B cell (primary cell): Measurements from ENCODE around the gene TLE3. TPM values are rescaled to one million over a fixed set of nuclear protein-coding genes. Genes with fewer than 3 reads are reported as not detected.

Experiments
- ATAC-seq: fragments of 200-7000 bp; cut with Tn5 transposase; one replicate; pipeline ENCODE4 v1.10.0; 2021; ENCODE audit warnings: low read depth, mild to moderate bottlenecking, moderate number of reproducible peaks, moderate library complexity
- CTCF ChIA-PET: fragments of 350-600 bp; sonication (Branson Sonifier 250); formaldehyde crosslinking; loops from one replicate; lab custom pipeline; 2021; ENCODE audit warnings: antibody characterized with exemption, inconsistent platforms; lab: Charles Lee
- POLR2A ChIA-PET: fragments of 350-600 bp; sonication (Branson Sonifier 250); formaldehyde crosslinking; loops from one replicate; lab custom pipeline; 2021; ENCODE audit warnings: antibody characterized with exemption; lab: Charles Lee
- DNase-seq: peaks from one replicate; pipeline ENCODE4 v3.0.0; 2013
- H2AFZ ChIP-seq: 2 replicates; pipeline ENCODE4 v1.6.1; 2012; ENCODE audit warnings: mild to moderate bottlenecking, low read depth, low read length; ENCODE audit not compliant: insufficient read depth, poor library complexity, severe bottlenecking
- H3K27ac ChIP-seq, 2 donors: 1 replicate in 1 of 2; 2 replicates in 1 of 2; pipeline ENCODE4 v1.5.1; 2012 to 2013; ENCODE audit warnings: low read length in 2 of 2, mild to moderate bottlenecking in 2 of 2, moderate library complexity in 1 of 2
- H3K27me3 ChIP-seq, 4 experiments: fragments of 200-600 bp in 1 of 4; sonication (generic) in 1 of 4; replicated peaks in 1 of 4; 1 replicate in 2 of 4; 2 replicates in 2 of 4; pipeline versions ENCODE4 v1.6.1 to v1.7.0; 2013 to 2016; ENCODE audit warnings: low read length in 3 of 4, mild to moderate bottlenecking in 2 of 4, mixed read lengths in 1 of 4, moderate library complexity in 1 of 4; ENCODE audit not compliant: insufficient read depth in 4 of 4, control insufficient read depth in 3 of 4; ENCODE audit errors: control extremely low read depth in 1 of 4
- H3K36me3 ChIP-seq, 2 experiments: replicated peaks in 1 of 2; 1 replicate in 1 of 2; 2 replicates in 1 of 2; pipeline versions ENCODE4 v1.6.1 to v1.7.1; 2013; ENCODE audit warnings: low read length in 1 of 2; ENCODE audit not compliant: insufficient read depth in 2 of 2, control insufficient read depth in 1 of 2; ENCODE audit errors: control extremely low read depth in 1 of 2, extremely low read depth in 1 of 2
- H3K4me1 ChIP-seq, 2 donors: fragments of 200-600 bp in 1 of 2; sonication (generic) in 1 of 2; 1 replicate in 1 of 2; 2 replicates in 1 of 2; pipeline versions ENCODE4 v1.5.1 to v1.6.1; 2013 to 2017; ENCODE audit warnings: low read length in 2 of 2; ENCODE audit not compliant: control insufficient read depth in 2 of 2, insufficient read depth in 2 of 2
- H3K4me2 ChIP-seq: replicated peaks from 2 replicates; pipeline ENCODE3; 2012; ENCODE audit warnings: mild to moderate bottlenecking, low read depth, low read length; ENCODE audit not compliant: poor library complexity, severe bottlenecking
- H3K4me3 ChIP-seq, 5 experiments: fragments of 200-600 bp in 1 of 5; sonication (generic) in 1 of 5; 1 replicate in 3 of 5; 2 replicates in 2 of 5; pipeline versions ENCODE4 v1.5.1 to v1.7.0; 2011 to 2016; ENCODE audit warnings: low read length in 4 of 5, mild to moderate bottlenecking in 4 of 5, low read depth in 2 of 5, control low read depth in 1 of 5, moderate library complexity in 1 of 5; ENCODE audit not compliant: insufficient read depth in 1 of 5; ENCODE audit errors: control extremely low read depth in 1 of 5, extremely low read depth in 1 of 5
- H3K79me2 ChIP-seq: fragments of 200-600 bp; sonication (generic); one replicate; pipeline ENCODE4 v1.6.0; 2016; ENCODE audit warnings: low read length; ENCODE audit not compliant: control insufficient read depth, insufficient read depth
- H3K9ac ChIP-seq: fragments of 200-600 bp; sonication (generic); 2 replicates; pipeline ENCODE4 v1.6.1; 2017; ENCODE audit warnings: mild to moderate bottlenecking, low read length, moderate library complexity
- H3K9me3 ChIP-seq, 3 donors: one replicate each; pipeline versions ENCODE4 v1.6.1 to v1.7.1; 2013; ENCODE audit warnings: low read length in 2 of 3; ENCODE audit not compliant: control insufficient read depth in 2 of 3, insufficient read depth in 1 of 3; ENCODE audit errors: control extremely low read depth in 1 of 3
- H4K20me1 ChIP-seq: 2 replicates; pipeline ENCODE4 v1.6.0; 2012; ENCODE audit warnings: mild to moderate bottlenecking, low read length; ENCODE audit not compliant: insufficient read depth, control insufficient read depth, poor library complexity, severe bottlenecking
- H3K27ac Mint-ChIP-seq: one replicate; pipeline ENCODE4 v1.8.0; 2021; ENCODE audit warnings: mixed read lengths
- H3K27me3 Mint-ChIP-seq: one replicate; pipeline ENCODE4 v1.8.0; 2021; ENCODE audit warnings: mixed read lengths
- H3K4me1 Mint-ChIP-seq: one replicate; pipeline ENCODE4 v1.8.0; 2021; ENCODE audit warnings: mixed read lengths
- H3K4me3 Mint-ChIP-seq: one replicate; pipeline ENCODE4 v1.8.0; 2021; ENCODE audit warnings: mixed read lengths
- H3K9me3 Mint-ChIP-seq: one replicate; pipeline ENCODE4 v1.8.0; 2022; ENCODE audit warnings: mixed read lengths; ENCODE audit not compliant: insufficient read depth
- EZH2 ChIP-seq: IDR thresholded peaks from 2 replicates; pipeline ENCODE4 v1.6.1; 2012; ENCODE audit warnings: borderline replicate concordance, low read depth, mild to moderate bottlenecking, moderate library complexity, low read length; ENCODE audit not compliant: insufficient read depth, poor library complexity, severe bottlenecking
- WGBS: methylation state at CpG from one replicate; pipeline ENCODE4 v1.1.5; 2013; ENCODE audit warnings: missing lambda C conversion rate; ENCODE audit not compliant: insufficient coverage; 5-methylcytosine and 5-hydroxymethylcytosine counted together
- intact Hi-C: fragments of 100-400 bp; cut with micrococcal nuclease; formaldehyde crosslinking; loops from one replicate; pipeline ENCODE4 v1.10.0; 2022
- polyA plus RNA-seq: library from polyadenylated mRNA; depleted of rRNA; stranded (reverse); fragments of >200 nt; gene quantifications from 2 replicates; pipeline ENCODE4 v1.2.3, GENCODE V29; 2012
- total RNA-seq, 2 donors: library from RNA; stranded (reverse); fragments of 120-200 nt in 1 of 2; gene quantifications; 1 replicate in 1 of 2; 2 replicates in 1 of 2; pipeline versions ENCODE4 v1.2.3 to v1.2.4, GENCODE V29; 2013 to 2022
- TF ChIP-seq, protein P1 (sequence below): fragments of 200-600 bp; IDR thresholded peaks from one replicate; pipeline ENCODE4 v1.8.0; 2022; ENCODE audit warnings: antibody characterized with exemption, mild to moderate bottlenecking

Gene TLE3
- total and polyA plus RNA-seq, 2 donors (not counting 1 experiment from before 2014, with no cell fraction given): 187 to 278 TPM

DNA sequence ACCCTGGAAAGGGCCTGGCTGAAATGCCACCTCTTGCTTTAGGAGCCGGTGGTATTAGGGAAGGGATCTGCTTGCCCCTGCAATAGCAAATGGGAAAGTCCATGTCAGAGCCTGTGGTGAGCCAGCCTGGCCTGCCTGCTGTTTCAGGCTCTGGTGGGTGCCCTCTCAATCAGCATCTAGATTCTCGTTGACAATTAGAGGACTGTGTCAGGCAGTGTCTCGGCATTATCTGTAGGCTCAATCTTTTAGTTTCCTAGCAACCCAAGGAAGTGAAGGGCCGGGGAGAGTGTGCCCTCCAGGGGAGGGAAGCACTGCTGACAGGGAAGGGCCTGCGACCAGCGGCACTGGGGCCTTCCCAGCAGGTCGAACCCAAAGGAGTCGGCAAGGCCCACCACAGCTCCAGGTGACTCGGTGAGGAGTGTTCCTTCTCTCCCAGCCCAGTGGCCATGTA, 42.1 kb downstream of the TLE3 start:
- H3K4me2 ChIP-seq: no peak overlapping the region
- no peak overlapping the region for H3K27ac ChIP-seq
- H3K9ac ChIP-seq: no peak overlapping the region
- Mint-ChIP-seq H3K4me1 (no peaks in the 10 kb centered on the region), H3K9me3 (no peaks in the 10 kb centered on the region), H3K27ac (peak overlapping the region; percentile 41), H3K27me3 (no peaks in the 10 kb centered on the region), H3K4me3 (no peak overlapping the region)
- ATAC-seq (no peak), DNase-seq (no peak)
- WGBS: 97% methylated on average over 9 of the region's 9 CpGs
- ChIA-PET CTCF (no interaction called here), POLR2A (no interaction called here)
- no peaks in the 10 kb centered on the region for H3K4me1 ChIP-seq
- H3K36me3 ChIP-seq: peaks cover 0 to 97% of the 10 kb centered on the region in 2 experiments
- H3K79me2 ChIP-seq: no peaks in the 10 kb centered on the region
- H3K4me3 ChIP-seq: no peak overlapping the region
- H2AFZ ChIP-seq: no peak overlapping the region
- H3K27me3 ChIP-seq: no peaks in the 10 kb centered on the region
- intact Hi-C loops: no loop called here
- TF ChIP-seq, protein P1, sequence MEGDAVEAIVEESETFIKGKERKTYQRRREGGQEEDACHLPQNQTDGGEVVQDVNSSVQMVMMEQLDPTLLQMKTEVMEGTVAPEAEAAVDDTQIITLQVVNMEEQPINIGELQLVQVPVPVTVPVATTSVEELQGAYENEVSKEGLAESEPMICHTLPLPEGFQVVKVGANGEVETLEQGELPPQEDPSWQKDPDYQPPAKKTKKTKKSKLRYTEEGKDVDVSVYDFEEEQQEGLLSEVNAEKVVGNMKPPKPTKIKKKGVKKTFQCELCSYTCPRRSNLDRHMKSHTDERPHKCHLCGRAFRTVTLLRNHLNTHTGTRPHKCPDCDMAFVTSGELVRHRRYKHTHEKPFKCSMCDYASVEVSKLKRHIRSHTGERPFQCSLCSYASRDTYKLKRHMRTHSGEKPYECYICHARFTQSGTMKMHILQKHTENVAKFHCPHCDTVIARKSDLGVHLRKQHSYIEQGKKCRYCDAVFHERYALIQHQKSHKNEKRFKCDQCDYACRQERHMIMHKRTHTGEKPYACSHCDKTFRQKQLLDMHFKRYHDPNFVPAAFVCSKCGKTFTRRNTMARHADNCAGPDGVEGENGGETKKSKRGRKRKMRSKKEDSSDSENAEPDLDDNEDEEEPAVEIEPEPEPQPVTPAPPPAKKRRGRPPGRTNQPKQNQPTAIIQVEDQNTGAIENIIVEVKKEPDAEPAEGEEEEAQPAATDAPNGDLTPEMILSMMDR: no peak
- TF ChIP-seq EZH2: no peak
- H4K20me1 ChIP-seq: peaks cover 73% of the 10 kb centered on the region
- H3K9me3 ChIP-seq: no peaks in the 10 kb centered on the region

DNA sequence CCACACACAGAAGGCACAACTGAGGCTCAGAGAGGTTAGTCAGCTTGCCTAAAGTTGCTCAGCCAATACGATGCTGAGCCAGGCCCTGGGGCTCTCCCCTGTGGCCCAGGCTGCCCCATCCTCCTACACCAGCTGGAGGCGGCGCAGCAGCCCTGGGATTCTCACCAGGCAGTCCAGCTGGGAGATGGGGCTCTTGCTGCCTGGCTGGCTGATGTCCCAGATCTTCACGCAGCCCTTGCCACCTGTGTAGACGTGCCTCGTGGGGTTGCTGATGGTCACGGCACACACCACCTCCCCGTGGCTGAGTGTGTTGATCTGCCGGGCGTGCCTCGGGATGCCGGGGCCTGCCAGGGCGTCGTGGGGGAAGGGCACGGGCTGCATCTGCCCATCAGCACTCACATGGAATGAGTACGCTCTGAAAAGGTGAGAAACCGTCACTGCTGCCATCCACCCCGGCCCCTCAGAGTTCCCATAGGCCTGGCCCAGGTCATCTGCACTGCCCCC, 42.8 kb downstream of the TLE3 start:
- no peaks in the 10 kb centered on the region for H3K27me3 ChIP-seq
- H3K4me3 Mint-ChIP-seq: no peak overlapping the region
- no peak overlapping the region for H3K9ac ChIP-seq
- no peaks in the 10 kb centered on the region for H3K9me3 ChIP-seq
- WGBS: 94% methylated on average over 18 of the region's 18 CpGs
- H3K27me3 Mint-ChIP-seq: no peaks in the 10 kb centered on the region
- peaks cover 0 to 97% of the 10 kb centered on the region in 2 experiments for H3K36me3 ChIP-seq
- H3K9me3 Mint-ChIP-seq: no peaks in the 10 kb centered on the region
- no peaks in the 10 kb centered on the region for H3K4me1 Mint-ChIP-seq
- POLR2A ChIA-PET: no interaction called here
- H3K4me3 ChIP-seq: no peak overlapping the region
- no peak for TF ChIP-seq EZH2
- TF ChIP-seq, protein P1: no peak
- DNase-seq (no peak), ATAC-seq (no peak)
- no peak overlapping the region for H3K4me2 ChIP-seq
- no peaks in the 10 kb centered on the region for H3K79me2 ChIP-seq
- no peak overlapping the region for H3K27ac ChIP-seq
- H3K27ac Mint-ChIP-seq: no peak overlapping the region
- intact Hi-C loops: loop anchor here (5.0 kb wide), 1 partner anchor 38 kb away; no protein-coding TSS in a partner anchor
- H2AFZ ChIP-seq: no peak overlapping the region
- CTCF ChIA-PET: no interaction called here
- no peaks in the 10 kb centered on the region for H3K4me1 ChIP-seq
- peaks cover 66% of the 10 kb centered on the region for H4K20me1 ChIP-seq
